ENCODE measurements around the gene TCERG1L. TPM values are rescaled to one million over a fixed set of nuclear protein-coding genes. Genes with fewer than 3 reads are reported as not detected.

The TCERG1L gene
- total RNA-seq, 4 donors from 2014 or later, result not detected

DNA sequence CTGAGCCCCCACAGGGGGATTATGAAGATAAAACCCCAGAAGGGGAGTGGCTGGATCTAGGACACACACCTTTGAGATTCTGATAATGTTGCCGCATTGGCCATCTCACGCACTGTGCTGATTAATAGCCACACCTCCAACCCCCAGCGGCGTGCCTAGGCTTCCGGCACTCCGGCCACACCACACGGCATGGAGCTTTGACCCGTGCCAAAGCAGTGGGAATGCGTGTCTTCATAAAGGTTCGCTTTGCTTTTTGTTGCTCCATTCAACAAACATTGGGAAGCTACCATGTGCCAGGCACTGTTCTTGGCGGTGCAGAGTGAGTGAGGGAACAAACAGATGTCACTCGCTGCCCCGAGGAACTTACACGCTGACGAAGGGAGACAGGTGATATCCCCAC, 117.6 kb downstream of the TCERG1L start:
- TF ChIP-seq, protein P1, sequence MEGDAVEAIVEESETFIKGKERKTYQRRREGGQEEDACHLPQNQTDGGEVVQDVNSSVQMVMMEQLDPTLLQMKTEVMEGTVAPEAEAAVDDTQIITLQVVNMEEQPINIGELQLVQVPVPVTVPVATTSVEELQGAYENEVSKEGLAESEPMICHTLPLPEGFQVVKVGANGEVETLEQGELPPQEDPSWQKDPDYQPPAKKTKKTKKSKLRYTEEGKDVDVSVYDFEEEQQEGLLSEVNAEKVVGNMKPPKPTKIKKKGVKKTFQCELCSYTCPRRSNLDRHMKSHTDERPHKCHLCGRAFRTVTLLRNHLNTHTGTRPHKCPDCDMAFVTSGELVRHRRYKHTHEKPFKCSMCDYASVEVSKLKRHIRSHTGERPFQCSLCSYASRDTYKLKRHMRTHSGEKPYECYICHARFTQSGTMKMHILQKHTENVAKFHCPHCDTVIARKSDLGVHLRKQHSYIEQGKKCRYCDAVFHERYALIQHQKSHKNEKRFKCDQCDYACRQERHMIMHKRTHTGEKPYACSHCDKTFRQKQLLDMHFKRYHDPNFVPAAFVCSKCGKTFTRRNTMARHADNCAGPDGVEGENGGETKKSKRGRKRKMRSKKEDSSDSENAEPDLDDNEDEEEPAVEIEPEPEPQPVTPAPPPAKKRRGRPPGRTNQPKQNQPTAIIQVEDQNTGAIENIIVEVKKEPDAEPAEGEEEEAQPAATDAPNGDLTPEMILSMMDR (IDR thresholded peaks at IDR 0.05; ENCODE audit: low read depth), result no peak

DNA sequence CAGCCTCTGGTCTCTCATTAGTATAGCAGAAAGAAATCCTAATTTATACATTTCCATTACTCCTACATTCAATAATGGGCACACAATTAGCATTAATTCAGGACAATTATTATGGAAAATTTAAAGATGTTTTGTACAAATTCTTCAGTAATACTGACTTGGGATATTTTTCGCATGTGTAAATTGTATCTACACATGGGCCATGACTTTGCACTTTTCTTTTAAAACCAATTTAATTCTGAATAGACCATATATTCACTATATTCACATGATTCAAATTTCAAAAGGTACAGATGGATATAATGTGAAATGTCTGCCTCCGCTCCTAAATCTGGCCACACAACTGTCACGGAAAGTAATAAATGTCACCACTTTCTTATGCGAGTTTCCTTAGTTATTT, 123.0 kb downstream of the TCERG1L start:
- TF ChIP-seq, protein P1 (IDR thresholded peaks at IDR 0.05; ENCODE audit: low read depth), result no peak

DNA sequence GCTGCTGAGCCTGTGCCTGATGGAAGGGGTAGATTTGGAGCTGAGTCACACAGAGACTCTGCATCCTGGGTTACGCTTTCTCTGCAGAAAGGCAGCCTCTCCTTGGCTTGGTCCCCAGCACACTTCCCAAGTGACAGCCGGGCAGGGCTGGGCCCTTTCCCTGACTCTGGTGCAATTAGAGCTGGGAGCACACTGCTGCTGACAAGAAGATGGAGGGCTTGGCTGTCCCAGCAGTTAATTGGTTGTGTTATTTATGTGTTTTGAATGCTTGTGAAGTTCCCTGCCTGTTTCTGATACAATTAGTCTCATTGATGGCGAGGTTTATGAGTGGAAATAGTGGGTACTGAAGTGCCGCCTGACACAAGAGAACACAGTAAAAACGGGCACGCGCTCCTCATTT, 123.6 kb downstream of the TCERG1L start:
- TF ChIP-seq, protein P1 (IDR thresholded peaks at IDR 0.05; ENCODE audit: low read depth), result no peak

DNA sequence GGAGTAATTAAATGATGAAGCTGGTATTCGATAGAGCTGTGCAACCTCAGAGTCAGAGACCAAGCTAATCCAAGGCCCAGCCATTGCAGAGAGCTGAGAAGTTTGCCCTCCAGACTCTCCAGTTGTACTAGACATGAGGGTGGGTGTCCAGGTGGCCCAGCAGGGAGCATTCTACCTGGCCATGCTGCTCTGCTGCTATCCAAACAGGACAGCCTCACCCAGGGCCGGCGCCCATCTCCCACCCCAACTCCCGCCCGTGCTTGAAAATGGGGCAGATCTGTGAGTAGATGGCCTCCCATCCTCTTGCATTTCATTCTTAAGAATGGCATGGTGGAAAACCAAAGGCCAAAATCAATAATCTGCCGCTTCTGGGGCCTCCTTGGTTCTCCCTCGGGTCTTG, 124.2 kb downstream of the TCERG1L start:
- TF ChIP-seq, protein P1 (IDR thresholded peaks at IDR 0.05; ENCODE audit: low read depth), result no peak

DNA sequence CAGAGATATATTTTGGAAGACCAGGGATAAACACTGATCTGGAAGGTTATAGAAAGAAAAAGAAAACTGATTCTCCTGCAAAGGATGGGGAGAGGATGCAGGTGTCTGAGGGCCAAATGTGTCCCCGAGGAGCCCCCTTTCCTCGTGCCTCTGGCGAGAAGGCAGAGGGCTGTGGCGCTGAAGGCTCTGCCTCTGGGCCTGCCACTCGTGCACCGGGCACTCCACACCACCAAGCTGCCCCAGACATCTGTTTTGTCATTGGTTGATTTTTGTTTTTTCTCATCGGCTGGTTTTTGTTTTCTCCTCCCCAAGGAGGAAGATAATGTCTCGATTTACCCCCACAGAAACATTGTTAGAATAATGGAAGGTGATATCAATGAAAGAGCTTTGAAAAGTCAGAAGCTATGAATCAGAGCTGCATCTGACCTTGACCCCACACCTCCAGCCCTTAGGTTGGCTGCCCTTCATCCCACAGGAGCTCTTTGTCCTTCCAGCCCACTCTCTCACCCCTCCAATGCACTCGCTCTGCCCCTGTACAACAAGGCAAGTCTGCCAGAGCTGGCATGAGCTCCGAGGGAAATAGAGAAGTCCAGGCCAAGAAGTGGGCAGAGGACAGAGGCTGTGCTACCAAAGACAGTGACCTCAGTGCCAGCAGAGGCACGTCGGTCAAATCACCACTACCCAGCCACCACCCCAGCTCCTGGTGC, 124.8 kb downstream of the TCERG1L start:
- TF ChIP-seq, protein P1 (IDR thresholded peaks at IDR 0.05; ENCODE audit: low read depth), result no peak

DNA sequence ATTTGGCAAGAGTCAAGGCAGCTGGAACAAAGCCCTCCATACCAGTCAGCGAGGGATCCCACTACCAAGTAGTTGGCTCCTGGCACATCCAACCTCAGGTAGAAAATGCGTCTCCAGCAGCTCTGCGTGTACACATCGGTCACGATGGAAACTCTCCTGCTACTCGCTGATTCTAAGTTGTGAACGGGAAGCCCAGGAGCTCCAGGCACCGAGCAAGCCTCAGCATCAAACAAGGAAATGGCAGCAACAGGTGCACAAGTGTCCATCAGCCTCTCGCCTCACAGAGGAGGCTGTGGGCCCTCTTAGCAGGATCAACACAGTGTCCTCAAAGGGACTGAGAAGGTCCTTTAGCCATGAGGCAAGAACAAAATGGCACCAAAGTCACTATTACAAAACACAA, 127.0 kb downstream of the TCERG1L start:
- TF ChIP-seq, protein P1 (IDR thresholded peaks at IDR 0.05; ENCODE audit: low read depth), result no peak

DNA sequence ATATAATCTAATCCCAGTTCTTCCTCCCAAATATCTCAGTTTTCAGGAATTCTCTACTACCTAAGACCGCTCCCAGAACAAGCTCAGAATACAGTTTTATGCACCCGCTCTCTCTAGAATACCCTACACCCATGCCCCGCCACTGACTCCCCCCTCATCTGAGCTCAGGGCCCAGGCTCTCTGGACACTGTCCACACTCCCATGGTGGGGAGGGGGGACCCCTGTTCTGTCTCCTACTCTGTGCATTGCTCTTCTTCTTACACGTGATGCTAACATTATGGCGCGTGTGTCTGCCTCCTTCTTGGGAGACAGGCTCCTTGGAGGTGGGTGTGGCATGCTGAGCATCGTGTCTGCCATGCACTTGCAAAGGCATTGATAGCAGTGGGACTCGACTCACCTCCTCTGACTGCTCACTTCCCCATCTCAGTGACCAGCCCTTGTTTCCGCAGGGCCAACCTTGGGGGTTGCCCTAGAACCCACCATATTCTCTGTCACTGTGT, 127.9 kb downstream of the TCERG1L start:
- TF ChIP-seq, protein P1 (IDR thresholded peaks at IDR 0.05; ENCODE audit: low read depth), result no peak
